ENCODE measurements around the gene FHOD1. TPM values are rescaled to one million over a fixed set of nuclear protein-coding genes. Genes with fewer than 3 reads are reported as not detected.

FHOD1 gene
- polyA plus RNA-seq, 1 of the 3 experiments (the other 2 are of a cell fraction), result 70.9 TPM

DNA sequence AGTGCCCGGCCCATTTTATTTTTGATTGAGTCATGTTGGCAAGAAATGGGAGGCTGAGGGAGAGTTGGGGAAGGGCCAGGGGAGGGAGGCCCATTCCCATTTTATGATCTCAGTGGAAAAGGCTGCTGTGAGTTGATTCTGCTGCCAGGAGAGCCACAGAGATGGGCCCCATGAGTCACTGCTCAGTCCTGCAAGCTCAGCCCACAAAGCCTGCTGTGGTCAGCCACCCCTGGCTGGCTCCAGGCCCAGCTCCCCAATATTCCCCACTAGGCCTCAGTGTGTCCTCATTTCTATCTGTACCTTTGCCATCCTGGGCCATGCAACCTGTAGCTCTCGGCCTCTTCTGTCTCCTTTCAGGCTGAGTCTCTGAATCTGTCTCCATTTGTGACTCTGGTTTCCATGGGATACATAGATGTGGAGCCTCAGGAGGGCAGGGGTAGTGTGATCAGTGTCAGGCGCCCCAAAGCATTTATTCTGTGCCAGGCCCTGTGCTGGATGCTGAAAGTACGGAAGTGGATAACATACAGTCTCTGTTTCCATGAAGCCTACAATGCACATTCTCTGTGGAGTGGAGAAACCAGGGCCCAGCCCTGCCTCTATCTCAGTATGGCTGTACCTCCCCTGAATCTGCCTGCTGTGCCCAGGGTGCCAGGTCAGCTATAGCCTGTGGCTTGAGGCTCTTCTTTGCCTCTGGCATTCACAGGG lies 30.2 kb upstream of the FHOD1 start (continued):
- TF ChIP-seq, protein P1, sequence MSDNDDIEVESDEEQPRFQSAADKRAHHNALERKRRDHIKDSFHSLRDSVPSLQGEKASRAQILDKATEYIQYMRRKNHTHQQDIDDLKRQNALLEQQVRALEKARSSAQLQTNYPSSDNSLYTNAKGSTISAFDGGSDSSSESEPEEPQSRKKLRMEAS (IDR thresholded peaks at IDR 0.05; ENCODE audit: low read depth), result peak; percentile 70; the same call in 1 of the 2 replicates
- TF ChIP-seq, protein P2, sequence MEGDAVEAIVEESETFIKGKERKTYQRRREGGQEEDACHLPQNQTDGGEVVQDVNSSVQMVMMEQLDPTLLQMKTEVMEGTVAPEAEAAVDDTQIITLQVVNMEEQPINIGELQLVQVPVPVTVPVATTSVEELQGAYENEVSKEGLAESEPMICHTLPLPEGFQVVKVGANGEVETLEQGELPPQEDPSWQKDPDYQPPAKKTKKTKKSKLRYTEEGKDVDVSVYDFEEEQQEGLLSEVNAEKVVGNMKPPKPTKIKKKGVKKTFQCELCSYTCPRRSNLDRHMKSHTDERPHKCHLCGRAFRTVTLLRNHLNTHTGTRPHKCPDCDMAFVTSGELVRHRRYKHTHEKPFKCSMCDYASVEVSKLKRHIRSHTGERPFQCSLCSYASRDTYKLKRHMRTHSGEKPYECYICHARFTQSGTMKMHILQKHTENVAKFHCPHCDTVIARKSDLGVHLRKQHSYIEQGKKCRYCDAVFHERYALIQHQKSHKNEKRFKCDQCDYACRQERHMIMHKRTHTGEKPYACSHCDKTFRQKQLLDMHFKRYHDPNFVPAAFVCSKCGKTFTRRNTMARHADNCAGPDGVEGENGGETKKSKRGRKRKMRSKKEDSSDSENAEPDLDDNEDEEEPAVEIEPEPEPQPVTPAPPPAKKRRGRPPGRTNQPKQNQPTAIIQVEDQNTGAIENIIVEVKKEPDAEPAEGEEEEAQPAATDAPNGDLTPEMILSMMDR (IDR thresholded peaks at IDR 0.05), result no peak
- TF ChIP-seq, protein P3, sequence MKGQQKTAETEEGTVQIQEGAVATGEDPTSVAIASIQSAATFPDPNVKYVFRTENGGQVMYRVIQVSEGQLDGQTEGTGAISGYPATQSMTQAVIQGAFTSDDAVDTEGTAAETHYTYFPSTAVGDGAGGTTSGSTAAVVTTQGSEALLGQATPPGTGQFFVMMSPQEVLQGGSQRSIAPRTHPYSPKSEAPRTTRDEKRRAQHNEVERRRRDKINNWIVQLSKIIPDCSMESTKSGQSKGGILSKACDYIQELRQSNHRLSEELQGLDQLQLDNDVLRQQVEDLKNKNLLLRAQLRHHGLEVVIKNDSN (IDR thresholded peaks at IDR 0.05; ENCODE audit: borderline replicate concordance, low read depth), result 0 out of 2 replicates have a peak, but pooled peaks have one; percentile 51
- TF ChIP-seq EP300 (IDR thresholded peaks at IDR 0.05; ENCODE audit: borderline replicate concordance in 1 of 2, low read depth in 1 of 2, low read length in 1 of 2) (peak in 1 of 2 experiments; percentile 92; a peak in 2 of 4 replicates), RFX5 (IDR thresholded peaks at IDR 0.05; ENCODE audit: low read length) (no peak)
- TF ChIP-seq, protein P4, sequence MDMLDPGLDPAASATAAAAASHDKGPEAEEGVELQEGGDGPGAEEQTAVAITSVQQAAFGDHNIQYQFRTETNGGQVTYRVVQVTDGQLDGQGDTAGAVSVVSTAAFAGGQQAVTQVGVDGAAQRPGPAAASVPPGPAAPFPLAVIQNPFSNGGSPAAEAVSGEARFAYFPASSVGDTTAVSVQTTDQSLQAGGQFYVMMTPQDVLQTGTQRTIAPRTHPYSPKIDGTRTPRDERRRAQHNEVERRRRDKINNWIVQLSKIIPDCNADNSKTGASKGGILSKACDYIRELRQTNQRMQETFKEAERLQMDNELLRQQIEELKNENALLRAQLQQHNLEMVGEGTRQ (IDR thresholded peaks at IDR 0.05; ENCODE audit: borderline replicate concordance, low read depth, low read length), result no peak

DNA sequence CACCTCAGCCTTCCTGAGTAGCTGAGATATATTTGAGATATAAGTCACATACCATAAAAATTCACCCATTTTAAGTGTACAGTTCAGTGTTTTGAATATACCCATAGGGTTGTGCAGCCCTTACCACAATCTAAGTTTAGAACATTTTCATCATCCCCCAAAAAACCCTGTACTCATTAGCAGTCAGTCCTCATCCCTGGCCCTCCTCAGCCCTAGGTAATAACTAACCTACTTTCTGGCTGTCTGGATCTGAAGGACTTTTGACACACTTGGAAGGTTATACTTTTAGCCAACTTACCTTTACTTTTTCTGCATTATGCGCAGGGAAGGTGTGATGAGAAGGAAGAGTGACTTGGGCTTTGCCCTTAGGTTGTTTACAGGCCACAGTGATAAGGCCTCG lies 28.0 kb upstream of the FHOD1 start:
- H3K9ac ChIP-seq, result no peak overlapping the region
- no peaks in the 10 kb centered on the region for H3K9me2 ChIP-seq
- DNase-seq, result no peak
- H3K4me2 ChIP-seq, result no peak overlapping the region
- peaks cover 23 to 25% of the 10 kb centered on the region in 2 experiments; a peak in 3 of 4 replicates for H3K4me1 ChIP-seq (ENCODE audit: control insufficient read depth in 1 of 2, insufficient read depth in 2 of 2, low read depth in 1 of 2, low read length in 1 of 2)
- ChIA-PET CTCF (no interaction called here), POLR2A (no interaction called here)
- H4K20me1 ChIP-seq (ENCODE audit: insufficient read depth), result no peaks in the 10 kb centered on the region
- peaks cover 4 to 27% of the 10 kb centered on the region in 2 experiments for H3K36me3 ChIP-seq (replicated peaks in 1 of 2; ENCODE audit: control insufficient read depth in 1 of 2, insufficient read depth in 2 of 2, low read length in 1 of 2)
- no peak overlapping the region for H3K27ac ChIP-seq (ENCODE audit: low read depth in 2 of 2, low read length in 1 of 2)
- TF ChIP-seq RXRA (IDR thresholded peaks at IDR 0.05; ENCODE audit: borderline replicate concordance, low read depth), result no peak
- peaks cover 24% of the 10 kb centered on the region for H3F3A ChIP-seq (replicated peaks; ENCODE audit: insufficient read depth)
- no peak overlapping the region for H3K4me3 ChIP-seq (ENCODE audit: low read depth in 2 of 2, low read length in 1 of 2)
- H3K79me2 ChIP-seq (ENCODE audit: insufficient read depth), result peaks cover 41% of the 10 kb centered on the region
- no peak overlapping the region for H2AFZ ChIP-seq (ENCODE audit: low read depth)
- no peaks in the 10 kb centered on the region for H3K9me3 ChIP-seq
- no peaks in the 10 kb centered on the region for H3K27me3 ChIP-seq (ENCODE audit: insufficient read depth)
- 90% methylated on average over 2 of the region's 2 CpGs for WGBS (ENCODE audit: low lambda C conversion rate)

DNA sequence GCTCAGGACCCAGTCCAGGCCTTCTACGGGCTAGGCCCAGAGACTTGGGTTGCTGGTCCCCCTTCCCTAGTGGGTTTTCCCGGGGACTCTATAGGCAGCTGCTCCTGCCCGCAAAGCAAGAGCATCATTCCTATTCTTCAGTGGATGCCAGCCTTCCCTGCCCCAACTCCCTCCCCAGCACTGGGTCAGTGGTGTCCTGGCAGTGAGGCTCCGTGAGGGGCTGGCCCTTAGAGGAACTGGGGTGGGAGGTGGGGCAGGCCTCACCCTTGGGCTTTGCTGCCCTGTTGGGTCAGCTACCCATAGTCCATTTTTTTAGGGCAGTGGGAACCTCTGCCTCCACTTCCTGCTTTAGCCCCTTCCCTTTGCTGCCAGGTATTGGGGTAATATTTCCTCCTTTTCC lies 24.2 kb upstream of the FHOD1 start:
- Histone ChIP-seq H3K9me3 (no peaks in the 10 kb centered on the region), H3K27ac (ENCODE audit: low read depth in 2 of 2, low read length in 1 of 2) (no peak overlapping the region), H3K4me2 (no peak overlapping the region), H3K9ac (no peak overlapping the region), H3K27me3 (ENCODE audit: insufficient read depth) (no peaks in the 10 kb centered on the region), H3K79me2 (ENCODE audit: insufficient read depth) (peaks cover 22% of the 10 kb centered on the region), H3K4me1 (ENCODE audit: control insufficient read depth in 1 of 2, insufficient read depth in 2 of 2, low read depth in 1 of 2, low read length in 1 of 2) (peaks cover 0 to 10% of the 10 kb centered on the region in 2 experiments; a peak in 1 of 4 replicates), H3K4me3 (ENCODE audit: low read depth in 2 of 2, low read length in 1 of 2) (no peak overlapping the region), H3K36me3 (replicated peaks in 1 of 2; ENCODE audit: control insufficient read depth in 1 of 2, insufficient read depth in 2 of 2, low read length in 1 of 2) (peaks cover 4 to 16% of the 10 kb centered on the region in 2 experiments), H4K20me1 (ENCODE audit: insufficient read depth) (no peaks in the 10 kb centered on the region), H2AFZ (ENCODE audit: low read depth) (no peak overlapping the region), H3F3A (replicated peaks; ENCODE audit: insufficient read depth) (peaks cover 26% of the 10 kb centered on the region), H3K9me2 (no peaks in the 10 kb centered on the region)
- POLR2A ChIA-PET, result no interaction called here
- DNase-seq, result no peak
- CTCF ChIA-PET, result interaction anchor here (0.8 to 4.7 kb wide), 6 partner anchors 7 to 156 kb away, joined by 3 to 24 read pairs (median 3); partner anchors contain the start of genes SLC9A5 and ZDHHC1
- 93% methylated on average over 3 of the region's 4 CpGs for WGBS (ENCODE audit: low lambda C conversion rate)
- TF ChIP-seq SMC3 (IDR thresholded peaks at IDR 0.05; ENCODE audit: low read depth, low read length) (no peak), CHD2 (IDR thresholded peaks at IDR 0.05; ENCODE audit: low read length, partially characterized antibody) (no peak), FOSL2 (IDR thresholded peaks at IDR 0.05; ENCODE audit: borderline replicate concordance, low read depth) (no peak), MEF2A (IDR thresholded peaks at IDR 0.05; ENCODE audit: borderline replicate concordance, low read depth) (no peak), NFIC (IDR thresholded peaks at IDR 0.05; ENCODE audit: borderline replicate concordance) (no peak), MXI1 (IDR thresholded peaks at IDR 0.05; ENCODE audit: low read depth, low read length) (no peak)
- TF ChIP-seq, protein P5, sequence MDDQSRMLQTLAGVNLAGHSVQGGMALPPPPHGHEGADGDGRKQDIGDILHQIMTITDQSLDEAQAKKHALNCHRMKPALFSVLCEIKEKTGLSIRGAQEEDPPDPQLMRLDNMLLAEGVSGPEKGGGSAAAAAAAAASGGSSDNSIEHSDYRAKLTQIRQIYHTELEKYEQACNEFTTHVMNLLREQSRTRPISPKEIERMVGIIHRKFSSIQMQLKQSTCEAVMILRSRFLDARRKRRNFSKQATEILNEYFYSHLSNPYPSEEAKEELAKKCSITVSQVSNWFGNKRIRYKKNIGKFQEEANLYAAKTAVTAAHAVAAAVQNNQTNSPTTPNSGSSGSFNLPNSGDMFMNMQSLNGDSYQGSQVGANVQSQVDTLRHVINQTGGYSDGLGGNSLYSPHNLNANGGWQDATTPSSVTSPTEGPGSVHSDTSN (IDR thresholded peaks at IDR 0.05), result no peak
